Measurements from ENCODE around the gene L3MBTL3. TPM values are rescaled to one million over a fixed set of nuclear protein-coding genes. Genes with fewer than 3 reads are reported as not detected.

L3MBTL3 gene
- total and polyA plus RNA-seq, 12 donors: 0.77 to 4.0 (median 2.3) TPM

- Histone ChIP-seq H3K36me3 (no peaks in the 10 kb centered on the region), H3K4me3 (no peak overlapping the region), H3K27ac (no peak overlapping the region), H3K27me3 (no peaks in the 10 kb centered on the region), H3K9me3 (peaks cover 0 to 25% (median 12%) of the 10 kb centered on the region in 11 donors), H3K4me1 (no peaks in the 10 kb centered on the region)
- no peak for ATAC-seq
- TF ChIP-seq CTCF (IDR thresholded peaks at IDR 0.05): no peak
- DNase-seq: no peak
- intact Hi-C loops (cut with DNase I): no loop called here
- WGBS, 2 donors: 34 to 37% methylated on average over 1 of the region's 1 CpG
These were observed 37.6 kb upstream of the L3MBTL3 start for GRCh38 chr6:129980821-129981220.

GRCh38 chr6:129981598-129981997, 36.8 kb upstream of the L3MBTL3 start:
- Histone ChIP-seq H3K4me3 (no peak overlapping the region), H3K27me3 (no peaks in the 10 kb centered on the region), H3K27ac (no peak overlapping the region), H3K36me3 (no peaks in the 10 kb centered on the region), H3K4me1 (no peaks in the 10 kb centered on the region), H3K9me3 (peaks cover 0 to 25% (median 12%) of the 10 kb centered on the region in 11 donors)
- ATAC-seq: no peak
- WGBS, 2 donors: 58 to 69% methylated on average over 2 of the region's 2 CpGs
- TF ChIP-seq CTCF (IDR thresholded peaks at IDR 0.05): no peak
- no peak for DNase-seq
- intact Hi-C loops (cut with DNase I): no loop called here

- H3K9me3 ChIP-seq: no peaks in the 10 kb centered on the region
- H3K27ac ChIP-seq: no peak overlapping the region
- ATAC-seq (no peak), DNase-seq (no peak)
- no peaks in the 10 kb centered on the region for H3K4me1 ChIP-seq
- H3K4me3 ChIP-seq: no peak overlapping the region
- WGBS, 2 donors: 61 to 70% methylated on average over 1 of the region's 1 CpG
- no peaks in the 10 kb centered on the region for H3K27me3 ChIP-seq
- no peak for TF ChIP-seq CTCF (IDR thresholded peaks at IDR 0.05)
- intact Hi-C loops (cut with DNase I): no loop called here
- no peaks in the 10 kb centered on the region for H3K36me3 ChIP-seq
These were observed 29.0 kb upstream of the L3MBTL3 start for GRCh38 chr6:129989396-129989795.

GRCh38 chr6:129992881-129993280, 25.5 kb upstream of the L3MBTL3 start:
- no peak for DNase-seq
- Histone ChIP-seq H3K36me3 (no peaks in the 10 kb centered on the region), H3K27me3 (peaks cover 0 to 5% (median 0%) of the 10 kb centered on the region in 7 donors), H3K9me3 (no peaks in the 10 kb centered on the region), H3K4me1 (no peaks in the 10 kb centered on the region), H3K27ac (no peak overlapping the region), H3K4me3 (no peak overlapping the region)
- no peak for TF ChIP-seq CTCF (IDR thresholded peaks at IDR 0.05)
- intact Hi-C loops (cut with DNase I): no loop called here
- ATAC-seq: no peak
- WGBS, 2 donors: 71 to 79% methylated on average over 3 of the region's 3 CpGs
